LNCAP (cell line): ENCODE data around the gene KIAA1958.

Source experiments
- CTCF ChIP-seq: fragments of 450-650 bp; IDR thresholded peaks from 2 replicates; pipeline ENCODE4 v1.5.1; 2017; ENCODE audit warnings: mild to moderate bottlenecking

The KIAA1958 gene

GRCh38 chr9:112532427-112532826, 45.8 kb downstream of the KIAA1958 start:
- TF ChIP-seq CTCF: no peak

GRCh38 chr9:112533660-112534059, 47.0 kb downstream of the KIAA1958 start:
- TF ChIP-seq CTCF: no peak

- TF ChIP-seq CTCF: no peak
Measured at GRCh38 chr9:112535301-112535700, 48.7 kb downstream of the KIAA1958 start.

GRCh38 chr9:112535811-112536210, 49.2 kb downstream of the KIAA1958 start:
- no peak for TF ChIP-seq CTCF

- TF ChIP-seq CTCF: no peak
Measured at GRCh38 chr9:112537561-112537960, 50.9 kb downstream of the KIAA1958 start.

- no peak for TF ChIP-seq CTCF
Measured at GRCh38 chr9:112540800-112541199, 54.2 kb downstream of the KIAA1958 start.

- no peak for TF ChIP-seq CTCF
Measured at GRCh38 chr9:112541685-112542084, 55.1 kb downstream of the KIAA1958 start.

- TF ChIP-seq CTCF: no peak
Measured at GRCh38 chr9:112542593-112543292, 56.1 kb downstream of the KIAA1958 start.
